ENCODE measurements around the gene FAM241B. TPM values are rescaled to one million over a fixed set of nuclear protein-coding genes. Genes with fewer than 3 reads are reported as not detected.
A peak's percentile ranks its signal among the peaks of the same experiment; 100 is the strongest.

FAM241B gene
- total and polyA plus RNA-seq, 2 donors from 2014 or later = 7.6 to 23.7 TPM

DNA sequence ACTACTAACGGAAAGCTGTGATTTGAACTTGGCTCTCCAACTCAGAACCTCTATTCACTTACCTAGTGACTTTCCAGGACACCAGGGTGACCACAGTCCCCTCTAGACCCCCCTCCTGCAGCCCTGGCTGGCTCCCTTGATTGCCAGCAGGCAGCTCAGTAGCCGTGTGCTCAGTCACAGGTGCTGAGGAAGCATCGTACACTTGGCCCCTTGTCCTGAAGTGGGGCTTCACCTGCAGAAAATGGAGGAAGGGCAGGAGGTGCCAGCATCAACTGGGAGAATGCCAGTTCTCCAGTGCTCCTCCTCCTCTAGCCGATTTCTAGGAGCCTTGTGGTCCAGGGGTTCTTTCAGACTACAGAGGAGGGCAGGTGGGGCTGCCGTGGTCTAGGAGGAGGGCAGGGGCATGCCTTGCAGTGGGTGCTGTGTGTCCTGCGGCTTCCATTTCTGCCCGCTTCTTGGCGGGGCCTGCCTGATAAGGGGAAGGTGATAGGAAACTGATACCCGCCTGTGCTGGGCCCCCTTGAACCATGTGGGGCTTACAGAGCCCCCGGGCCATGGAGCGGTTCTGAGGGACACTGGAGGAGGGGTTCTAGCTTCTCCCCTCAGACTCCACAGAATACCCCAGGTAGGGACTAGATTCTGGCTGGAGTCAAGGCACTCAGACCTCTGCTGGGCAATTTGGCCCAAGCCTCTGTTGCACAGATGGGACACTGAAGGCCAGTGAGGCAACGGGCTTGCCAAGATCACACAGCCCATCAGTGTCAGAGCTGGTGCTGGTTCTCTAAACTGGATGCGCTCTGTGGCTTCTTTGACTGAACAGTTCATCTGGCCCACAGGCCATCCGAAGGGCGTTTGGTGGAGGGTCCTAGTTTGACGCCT, 14.0 kb downstream of the FAM241B start:
- Histone ChIP-seq H3K27me3 (ENCODE audit: control insufficient read depth, insufficient read depth, low read length) (no peaks in the 10 kb centered on the region), H3K27ac (ENCODE audit: low read depth in 2 of 2, low read length in 2 of 2) (no peak overlapping the region), H3K9me3 (ENCODE audit: control insufficient read depth in 2 of 3, insufficient read depth in 1 of 3, low read length in 3 of 3) (no peaks in the 10 kb centered on the region), H3K36me3 (ENCODE audit: control insufficient read depth in 2 of 3, insufficient read depth in 3 of 3, low read length in 3 of 3) (no peaks in the 10 kb centered on the region), H3K4me1 (ENCODE audit: control insufficient read depth in 2 of 3, insufficient read depth in 2 of 3, low read depth in 1 of 3, low read length in 3 of 3) (no peaks in the 10 kb centered on the region), H3K4me3 (ENCODE audit: low read length in 3 of 3) (no peak overlapping the region), H3K9ac (ENCODE audit: low read length in 3 of 3) (no peak overlapping the region)
- intact Hi-C loops (cut with DNase I) = no loop called here
- FAIRE-seq (no peak), DNase-seq (peak in 1 of 5 donors; percentile 53)
- TF ChIP-seq, protein P1, sequence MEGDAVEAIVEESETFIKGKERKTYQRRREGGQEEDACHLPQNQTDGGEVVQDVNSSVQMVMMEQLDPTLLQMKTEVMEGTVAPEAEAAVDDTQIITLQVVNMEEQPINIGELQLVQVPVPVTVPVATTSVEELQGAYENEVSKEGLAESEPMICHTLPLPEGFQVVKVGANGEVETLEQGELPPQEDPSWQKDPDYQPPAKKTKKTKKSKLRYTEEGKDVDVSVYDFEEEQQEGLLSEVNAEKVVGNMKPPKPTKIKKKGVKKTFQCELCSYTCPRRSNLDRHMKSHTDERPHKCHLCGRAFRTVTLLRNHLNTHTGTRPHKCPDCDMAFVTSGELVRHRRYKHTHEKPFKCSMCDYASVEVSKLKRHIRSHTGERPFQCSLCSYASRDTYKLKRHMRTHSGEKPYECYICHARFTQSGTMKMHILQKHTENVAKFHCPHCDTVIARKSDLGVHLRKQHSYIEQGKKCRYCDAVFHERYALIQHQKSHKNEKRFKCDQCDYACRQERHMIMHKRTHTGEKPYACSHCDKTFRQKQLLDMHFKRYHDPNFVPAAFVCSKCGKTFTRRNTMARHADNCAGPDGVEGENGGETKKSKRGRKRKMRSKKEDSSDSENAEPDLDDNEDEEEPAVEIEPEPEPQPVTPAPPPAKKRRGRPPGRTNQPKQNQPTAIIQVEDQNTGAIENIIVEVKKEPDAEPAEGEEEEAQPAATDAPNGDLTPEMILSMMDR (IDR thresholded peaks at IDR 0.05; ENCODE audit: borderline replicate concordance, extremely low read depth, insufficient read depth) = no peak

GRCh38 chr10:69644658-69645295, 14.7 kb downstream of the FAM241B start:
- intact Hi-C loops (cut with DNase I) = no loop called here
- FAIRE-seq (no peak), DNase-seq (peak; percentile 78 to 87 (median 86))
- Histone ChIP-seq H3K27ac (ENCODE audit: low read depth in 2 of 2, low read length in 2 of 2) (no peak overlapping the region), H3K27me3 (ENCODE audit: control insufficient read depth, insufficient read depth, low read length) (no peaks in the 10 kb centered on the region), H3K9me3 (ENCODE audit: control insufficient read depth in 2 of 3, insufficient read depth in 1 of 3, low read length in 3 of 3) (no peaks in the 10 kb centered on the region), H3K4me3 (ENCODE audit: low read length in 3 of 3) (no peak overlapping the region), H3K4me1 (ENCODE audit: control insufficient read depth in 2 of 3, insufficient read depth in 2 of 3, low read depth in 1 of 3, low read length in 3 of 3) (no peaks in the 10 kb centered on the region), H3K36me3 (ENCODE audit: control insufficient read depth in 2 of 3, insufficient read depth in 3 of 3, low read length in 3 of 3) (no peaks in the 10 kb centered on the region), H3K9ac (ENCODE audit: low read length in 3 of 3) (no peak overlapping the region)
- TF ChIP-seq, protein P1 (IDR thresholded peaks at IDR 0.05; ENCODE audit: borderline replicate concordance, extremely low read depth, insufficient read depth) = peak; percentile 90

DNA sequence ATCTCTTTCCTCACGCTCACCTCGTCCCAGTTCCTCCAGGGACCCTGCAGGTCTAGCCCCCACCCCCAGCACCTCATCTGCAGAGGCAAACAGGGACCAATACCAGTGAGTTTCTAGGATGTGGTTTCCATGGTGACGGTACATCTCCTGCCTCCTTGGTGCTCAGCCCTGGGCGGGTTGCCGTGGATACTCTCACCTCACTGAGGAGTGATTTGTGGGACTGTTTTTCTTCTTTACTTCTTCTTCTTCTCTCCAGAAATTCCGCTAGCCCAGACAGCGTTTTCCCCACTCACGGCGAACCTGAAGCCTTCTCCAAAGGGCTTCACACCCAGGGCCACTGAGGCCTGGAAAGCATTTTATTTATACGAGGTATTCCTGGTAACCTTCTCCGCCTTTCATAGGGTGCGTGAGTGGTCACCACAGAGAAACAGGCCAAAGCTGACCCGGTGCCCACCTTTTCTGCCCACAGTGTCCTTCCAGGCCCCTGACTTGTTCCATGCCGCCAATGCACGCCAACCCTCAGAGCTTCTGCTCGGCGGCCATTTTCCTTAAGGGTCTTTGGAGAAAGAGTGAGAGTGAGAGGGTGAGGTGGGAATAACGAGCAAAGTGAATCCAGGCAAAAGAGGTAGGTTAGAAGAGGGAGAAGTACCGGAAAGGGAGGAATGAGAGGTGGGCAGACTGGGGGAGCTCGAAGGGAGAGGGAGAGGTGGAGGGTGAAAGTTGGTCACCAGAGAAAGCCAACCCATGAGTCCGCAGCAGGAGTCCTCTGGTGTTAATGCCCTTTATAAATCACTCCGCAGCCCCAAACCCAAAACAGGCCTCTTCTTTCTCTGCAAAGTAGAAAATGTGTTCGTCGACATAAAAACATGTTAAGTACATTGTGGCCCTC, 15.5 kb downstream of the FAM241B start:
- Histone ChIP-seq H3K36me3 (ENCODE audit: control insufficient read depth in 2 of 3, insufficient read depth in 3 of 3, low read length in 3 of 3) (no peaks in the 10 kb centered on the region), H3K9ac (ENCODE audit: low read length in 3 of 3) (no peak overlapping the region), H3K4me3 (ENCODE audit: low read length in 3 of 3) (no peak overlapping the region), H3K9me3 (ENCODE audit: control insufficient read depth in 2 of 3, insufficient read depth in 1 of 3, low read length in 3 of 3) (no peaks in the 10 kb centered on the region), H3K4me1 (ENCODE audit: control insufficient read depth in 2 of 3, insufficient read depth in 2 of 3, low read depth in 1 of 3, low read length in 3 of 3) (no peaks in the 10 kb centered on the region), H3K27me3 (ENCODE audit: control insufficient read depth, insufficient read depth, low read length) (no peaks in the 10 kb centered on the region), H3K27ac (ENCODE audit: low read depth in 2 of 2, low read length in 2 of 2) (no peak overlapping the region)
- intact Hi-C loops (cut with DNase I) = no loop called here
- FAIRE-seq (no peak), DNase-seq (peak in 4 of 5 donors; percentile 32 to 75 (median 48))
- TF ChIP-seq, protein P1 (IDR thresholded peaks at IDR 0.05; ENCODE audit: borderline replicate concordance, extremely low read depth, insufficient read depth) = no peak

All from kidney (tissue), 14 donors.